Measurements from ENCODE around the gene C14orf93. TPM values are rescaled to one million over a fixed set of nuclear protein-coding genes. Genes with fewer than 3 reads are reported as not detected.

Gene C14orf93
- total and polyA plus RNA-seq, 4 donors = 7.5 to 14.9 (median 9.3) TPM

GRCh38 chr14:22996768-22997654 lies 12.9 kb downstream of the C14orf93 start:
- no peak overlapping the region for H3K9ac ChIP-seq (ENCODE audit: insufficient read depth in 1 of 2, low read length in 2 of 2)
- no peak overlapping the region for H3K27ac ChIP-seq (ENCODE audit: low read depth in 1 of 2, low read length in 1 of 2)
- H3K4me3 ChIP-seq = no peak overlapping the region
- TF ChIP-seq CTCF (IDR thresholded peaks at IDR 0.05; ENCODE audit: control extremely low read depth, extremely low read depth) = no peak
- DNase-seq (no peak), ATAC-seq (ENCODE audit: insufficient read depth, low FRiP score) (no peak)
- H3K9me3 ChIP-seq (ENCODE audit: control insufficient read depth in 4 of 4, insufficient read depth in 3 of 4, low read length in 3 of 4) = no peaks in the 10 kb centered on the region
- WGBS, 2 donors = 77 to 80% methylated on average over 11 of the region's 11 CpGs
- H3K36me3 ChIP-seq (ENCODE audit: control insufficient read depth in 4 of 4, insufficient read depth in 4 of 4, low read length in 4 of 4) = peaks cover 0 to 9% (median 3%) of the 10 kb centered on the region in 4 donors
- no peaks in the 10 kb centered on the region for H3K27me3 ChIP-seq (ENCODE audit: control insufficient read depth in 3 of 3, insufficient read depth in 3 of 3, low read length in 2 of 3)
- H3K4me1 ChIP-seq (ENCODE audit: control insufficient read depth in 5 of 5, insufficient read depth in 5 of 5, low read length in 5 of 5) = peaks cover 0 to 8% (median 4%) of the 10 kb centered on the region in 5 donors

- Histone ChIP-seq H3K27me3 (ENCODE audit: control insufficient read depth in 3 of 3, insufficient read depth in 3 of 3, low read length in 2 of 3) (no peaks in the 10 kb centered on the region), H3K36me3 (ENCODE audit: control insufficient read depth in 4 of 4, insufficient read depth in 4 of 4, low read length in 4 of 4) (peaks cover 0 to 9% (median 3%) of the 10 kb centered on the region in 4 donors), H3K9me3 (ENCODE audit: control insufficient read depth in 4 of 4, insufficient read depth in 3 of 4, low read length in 3 of 4) (no peaks in the 10 kb centered on the region), H3K9ac (ENCODE audit: insufficient read depth in 1 of 2, low read length in 2 of 2) (no peak overlapping the region), H3K4me3 (no peak overlapping the region), H3K27ac (ENCODE audit: low read depth in 1 of 2, low read length in 1 of 2) (peak overlapping the region in 1 of 2 donors; percentile 61), H3K4me1 (ENCODE audit: control insufficient read depth in 5 of 5, insufficient read depth in 5 of 5, low read length in 5 of 5) (peaks cover 0 to 8% (median 4%) of the 10 kb centered on the region in 5 donors)
- ATAC-seq (ENCODE audit: insufficient read depth, low FRiP score) (no peak), DNase-seq (no peak)
- no peak for TF ChIP-seq CTCF (IDR thresholded peaks at IDR 0.05; ENCODE audit: control extremely low read depth, extremely low read depth)
- 85 to 94% methylated on average over 9 of the region's 9 CpGs for WGBS, 2 donors
Observed at GRCh38 chr14:22995889-22996625, 13.9 kb downstream of the C14orf93 start.

- H3K4me3 ChIP-seq = no peak overlapping the region
- H3K36me3 ChIP-seq (ENCODE audit: control insufficient read depth in 4 of 4, insufficient read depth in 4 of 4, low read length in 4 of 4) = peaks cover 1 to 12% (median 3%) of the 10 kb centered on the region in 4 donors
- H3K27ac ChIP-seq (ENCODE audit: low read depth in 1 of 2, low read length in 1 of 2) = no peak overlapping the region
- DNase-seq = peak; percentile 66 to 78 (median 77)
- WGBS, 2 donors = 9 to 16% methylated on average over 4 of the region's 4 CpGs
- no peak overlapping the region for H3K9ac ChIP-seq (ENCODE audit: insufficient read depth in 1 of 2, low read length in 2 of 2)
- no peak for ATAC-seq (ENCODE audit: insufficient read depth, low FRiP score)
- no peaks in the 10 kb centered on the region for H3K27me3 ChIP-seq (ENCODE audit: control insufficient read depth in 3 of 3, insufficient read depth in 3 of 3, low read length in 2 of 3)
- peaks cover 0 to 8% (median 4%) of the 10 kb centered on the region in 5 donors for H3K4me1 ChIP-seq (ENCODE audit: control insufficient read depth in 5 of 5, insufficient read depth in 5 of 5, low read length in 5 of 5)
- TF ChIP-seq CTCF (IDR thresholded peaks at IDR 0.05; ENCODE audit: control extremely low read depth, extremely low read depth) = peak; percentile 28
- H3K9me3 ChIP-seq (ENCODE audit: control insufficient read depth in 4 of 4, insufficient read depth in 3 of 4, low read length in 3 of 4) = no peaks in the 10 kb centered on the region
Observed at GRCh38 chr14:22994762-22995275, 15.1 kb downstream of the C14orf93 start.
